SU-DHL-6 (cell line): ENCODE results near the gene SAMD4B.

ENCODE experiments used
- EZH2phosphoT487 ChIP-seq: fragments of 200-600 bp; sonication (generic), shearing (Covaris generic); conservative IDR thresholded peaks from 2 replicates; pipeline ENCODE4 v1.6.1; 2018; ENCODE audit warnings: mild to moderate bottlenecking, antibody characterized with exemption, low read length, moderate library complexity, mixed read lengths
- TF ChIP-seq, protein P1 (sequence below): fragments of 200-600 bp; sonication (generic); IDR thresholded peaks from one replicate; pipeline ENCODE4 v1.5.1; 2017; ENCODE audit warnings: antibody characterized with exemption, mild to moderate bottlenecking, low read length, moderate library complexity; ENCODE audit not compliant: insufficient read depth, poor library complexity, severe bottlenecking

DNA sequence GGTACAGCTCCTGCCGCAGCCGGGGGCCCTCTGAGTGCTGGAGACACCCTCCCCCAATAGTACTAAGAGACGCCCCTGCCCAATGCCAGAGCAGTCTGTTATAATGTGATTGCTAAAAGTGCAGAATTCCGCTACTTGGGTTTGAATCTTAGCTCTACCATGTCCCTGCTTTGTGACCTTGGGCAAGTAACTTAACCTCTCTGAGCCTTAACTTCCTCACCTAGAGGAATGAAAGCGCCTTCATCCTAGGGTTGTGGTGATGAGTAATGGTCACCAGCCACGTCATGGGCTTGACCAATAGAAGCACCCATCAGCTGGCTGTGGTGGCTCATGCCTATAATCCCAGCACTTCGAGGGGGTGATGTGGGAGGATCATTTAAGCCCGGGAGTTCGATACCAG lies 76.8 kb downstream of the SAMD4B start:
- TF ChIP-seq, protein P1, sequence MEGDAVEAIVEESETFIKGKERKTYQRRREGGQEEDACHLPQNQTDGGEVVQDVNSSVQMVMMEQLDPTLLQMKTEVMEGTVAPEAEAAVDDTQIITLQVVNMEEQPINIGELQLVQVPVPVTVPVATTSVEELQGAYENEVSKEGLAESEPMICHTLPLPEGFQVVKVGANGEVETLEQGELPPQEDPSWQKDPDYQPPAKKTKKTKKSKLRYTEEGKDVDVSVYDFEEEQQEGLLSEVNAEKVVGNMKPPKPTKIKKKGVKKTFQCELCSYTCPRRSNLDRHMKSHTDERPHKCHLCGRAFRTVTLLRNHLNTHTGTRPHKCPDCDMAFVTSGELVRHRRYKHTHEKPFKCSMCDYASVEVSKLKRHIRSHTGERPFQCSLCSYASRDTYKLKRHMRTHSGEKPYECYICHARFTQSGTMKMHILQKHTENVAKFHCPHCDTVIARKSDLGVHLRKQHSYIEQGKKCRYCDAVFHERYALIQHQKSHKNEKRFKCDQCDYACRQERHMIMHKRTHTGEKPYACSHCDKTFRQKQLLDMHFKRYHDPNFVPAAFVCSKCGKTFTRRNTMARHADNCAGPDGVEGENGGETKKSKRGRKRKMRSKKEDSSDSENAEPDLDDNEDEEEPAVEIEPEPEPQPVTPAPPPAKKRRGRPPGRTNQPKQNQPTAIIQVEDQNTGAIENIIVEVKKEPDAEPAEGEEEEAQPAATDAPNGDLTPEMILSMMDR, result no peak
- no peak for TF ChIP-seq EZH2phosphoT487
